ENCODE data around the gene ZCCHC9.
"Not testable (repeated sequence)": the region's sequence is repeated elsewhere in the genome, so short reads cannot be mapped to it uniquely, and the experiment has no call there.

ZCCHC9 gene

DNA sequence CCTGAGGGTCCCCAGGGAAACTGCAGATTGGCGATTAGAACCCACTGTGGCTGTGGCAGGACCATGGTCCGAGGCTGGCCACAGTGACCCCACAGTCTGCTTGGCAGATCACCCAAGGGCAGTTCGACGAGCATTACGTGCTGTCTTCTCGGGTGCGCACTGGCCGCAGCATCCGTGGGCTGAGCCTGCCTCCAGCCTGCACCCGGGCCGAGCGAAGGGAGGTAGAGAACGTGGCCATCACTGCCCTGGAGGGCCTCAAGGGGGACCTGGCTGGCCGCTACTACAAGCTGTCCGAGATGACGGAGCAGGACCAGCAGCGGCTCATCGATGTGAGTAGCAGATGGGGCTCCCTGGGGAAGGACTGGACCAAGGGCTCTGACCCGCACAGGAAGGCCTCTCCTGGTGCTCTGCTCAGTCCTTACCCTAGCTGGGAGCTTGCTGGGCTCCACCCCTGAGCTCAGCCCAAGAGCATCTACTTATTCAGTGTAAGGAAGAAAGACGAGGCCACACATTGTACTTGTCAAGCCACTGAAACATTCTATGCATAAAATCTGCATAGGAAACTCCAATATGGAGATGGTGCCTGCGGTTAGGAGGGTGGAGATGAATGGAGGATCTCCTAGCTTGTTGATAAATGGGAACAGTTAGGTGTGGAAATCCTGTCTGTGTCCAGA, 46.4 kb upstream of the ZCCHC9 start:
- Histone ChIP-seq H2BK5ac (ENCODE audit: low read depth, low read length, poor library complexity) (no peak overlapping the region), H3K79me1 (ENCODE audit: low read length) (no peaks in the 10 kb centered on the region), H3K4ac (ENCODE audit: low read depth, low read length) (no peak overlapping the region), H3K23ac (ENCODE audit: low read length) (no peak overlapping the region), H3K79me2 (ENCODE audit: control insufficient read depth, insufficient read depth, low read length, poor library complexity) (no peaks in the 10 kb centered on the region), H4K8ac (ENCODE audit: low read depth, low read length) (no peak overlapping the region), H4K12ac (ENCODE audit: low read depth, low read length) (peak overlapping the region; percentile 15), H3K27ac (ENCODE audit: low read depth, low read length) (no peak overlapping the region), H2AK5ac (ENCODE audit: low read length) (no peak overlapping the region), H3K9me3 (ENCODE audit: insufficient read depth, low read depth, low read length) (peaks cover 2% of the 10 kb centered on the region), H3K4me3 (ENCODE audit: low read depth, low read length) (no peak overlapping the region), H3K4me1 (ENCODE audit: control insufficient read depth in 1 of 2, insufficient read depth in 2 of 2, low read length in 2 of 2) (no peaks in the 10 kb centered on the region), H2BK120ac (ENCODE audit: insufficient read depth, low read length, poor library complexity) (no peak overlapping the region), H3K9ac (ENCODE audit: low read length) (no peak overlapping the region), H4K91ac (ENCODE audit: low read depth, low read length) (no peak overlapping the region), H2BK12ac (ENCODE audit: low read length) (no peak overlapping the region), H3K4me2 (ENCODE audit: low read length) (no peak overlapping the region), H3K14ac (ENCODE audit: low read length) (no peak overlapping the region), H2AFZ (ENCODE audit: insufficient read depth, low read length, poor library complexity) (no peak overlapping the region), H3K18ac (ENCODE audit: low read length) (peak overlapping the region; percentile 29), H3K36me3 (ENCODE audit: control insufficient read depth in 1 of 2, insufficient read depth in 2 of 2, low read length in 2 of 2) (peaks cover 13 to 18% of the 10 kb centered on the region in 2 experiments), H3K27me3 (ENCODE audit: insufficient read depth, low read length) (no peaks in the 10 kb centered on the region)
- WGBS (ENCODE audit: extremely low coverage, insufficient coverage, insufficient read length), result no CpG with 5 or more reads among the region's 21 CpGs
- DNase-seq, result no peak

DNA sequence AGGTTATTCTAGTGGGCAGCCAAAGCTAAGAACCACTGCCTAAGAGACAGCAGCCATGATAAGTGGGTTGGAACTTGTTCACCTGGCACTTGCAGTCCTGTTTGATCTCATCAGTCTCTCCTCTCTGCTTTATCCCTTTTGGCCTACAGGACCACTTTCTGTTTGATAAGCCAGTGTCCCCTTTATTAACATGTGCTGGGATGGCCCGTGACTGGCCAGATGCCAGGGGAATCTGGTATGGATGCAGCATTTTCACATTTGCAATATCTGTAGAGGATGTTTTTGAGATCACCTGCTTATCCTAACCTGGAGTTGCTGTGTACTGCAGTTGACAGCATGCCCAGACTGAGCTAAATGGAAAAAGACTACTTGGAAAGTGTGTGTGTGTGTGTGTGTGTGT, 44.6 kb upstream of the ZCCHC9 start:
- WGBS (ENCODE audit: extremely low coverage, insufficient coverage, insufficient read length), result no CpG with 5 or more reads among the region's 1 CpG
- H3K9ac ChIP-seq (ENCODE audit: low read length), result no peak overlapping the region
- no peak overlapping the region for H3K4me2 ChIP-seq (ENCODE audit: low read length)
- no peak overlapping the region for H2BK120ac ChIP-seq (ENCODE audit: insufficient read depth, low read length, poor library complexity)
- no peak overlapping the region for H2BK5ac ChIP-seq (ENCODE audit: low read depth, low read length, poor library complexity)
- no peak overlapping the region for H3K4ac ChIP-seq (ENCODE audit: low read depth, low read length)
- no peaks in the 10 kb centered on the region for H3K79me1 ChIP-seq (ENCODE audit: low read length)
- no peak overlapping the region for H4K8ac ChIP-seq (ENCODE audit: low read depth, low read length)
- H2AK5ac ChIP-seq (ENCODE audit: low read length), result no peak overlapping the region
- H3K79me2 ChIP-seq (ENCODE audit: control insufficient read depth, insufficient read depth, low read length, poor library complexity), result no peaks in the 10 kb centered on the region
- peaks cover 2% of the 10 kb centered on the region for H3K9me3 ChIP-seq (ENCODE audit: insufficient read depth, low read depth, low read length)
- H3K23ac ChIP-seq (ENCODE audit: low read length), result no peak overlapping the region
- no peaks in the 10 kb centered on the region for H3K27me3 ChIP-seq (ENCODE audit: insufficient read depth, low read length)
- H3K36me3 ChIP-seq (ENCODE audit: control insufficient read depth in 1 of 2, insufficient read depth in 2 of 2, low read length in 2 of 2), result peaks cover 10 to 18% of the 10 kb centered on the region in 2 experiments
- H3K18ac ChIP-seq (ENCODE audit: low read length), result no peak overlapping the region
- no peaks in the 10 kb centered on the region for H3K4me1 ChIP-seq (ENCODE audit: control insufficient read depth in 1 of 2, insufficient read depth in 2 of 2, low read length in 2 of 2)
- no peak overlapping the region for H4K12ac ChIP-seq (ENCODE audit: low read depth, low read length)
- no peak overlapping the region for H2AFZ ChIP-seq (ENCODE audit: insufficient read depth, low read length, poor library complexity)
- H2BK12ac ChIP-seq (ENCODE audit: low read length), result no peak overlapping the region
- no peak overlapping the region for H3K27ac ChIP-seq (ENCODE audit: low read depth, low read length)
- no peak overlapping the region for H3K4me3 ChIP-seq (ENCODE audit: low read depth, low read length)
- DNase-seq, result no peak
- H4K91ac ChIP-seq (ENCODE audit: low read depth, low read length), result no peak overlapping the region
- no peak overlapping the region for H3K14ac ChIP-seq (ENCODE audit: low read length)

DNA sequence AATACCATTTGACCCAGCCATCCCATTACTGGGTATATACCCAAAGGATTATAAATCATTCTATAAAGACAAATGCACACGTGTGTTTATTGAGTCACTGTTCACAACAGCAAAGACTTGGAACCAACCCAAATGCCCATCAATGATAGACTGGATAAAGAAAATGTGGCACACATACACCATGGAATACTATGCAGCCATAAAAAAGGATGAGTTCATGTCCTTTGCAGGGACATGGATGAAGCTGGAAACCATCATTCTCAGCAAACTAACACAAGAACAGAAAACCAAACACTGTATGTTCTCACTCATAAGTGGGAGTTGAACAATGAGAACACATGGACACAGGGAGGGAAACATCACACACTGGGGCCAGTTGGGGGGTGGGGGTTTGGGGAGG, 38.6 kb upstream of the ZCCHC9 start:
- H3K18ac ChIP-seq (ENCODE audit: low read length); DNase-seq; H3K4me3 ChIP-seq (ENCODE audit: low read depth, low read length); H2BK5ac ChIP-seq (ENCODE audit: low read depth, low read length, poor library complexity); H4K12ac ChIP-seq (ENCODE audit: low read depth, low read length); H3K79me2 ChIP-seq (ENCODE audit: control insufficient read depth, insufficient read depth, low read length, poor library complexity); H3K4me1 ChIP-seq (ENCODE audit: control insufficient read depth in 1 of 2, insufficient read depth in 2 of 2, low read length in 2 of 2); H3K36me3 ChIP-seq (ENCODE audit: control insufficient read depth in 1 of 2, insufficient read depth in 2 of 2, low read length in 2 of 2); H3K4me2 ChIP-seq (ENCODE audit: low read length); H3K4ac ChIP-seq (ENCODE audit: low read depth, low read length); H3K79me1 ChIP-seq (ENCODE audit: low read length); H4K91ac ChIP-seq (ENCODE audit: low read depth, low read length); H3K9me3 ChIP-seq (ENCODE audit: insufficient read depth, low read depth, low read length); H3K27ac ChIP-seq (ENCODE audit: low read depth, low read length); H2BK120ac ChIP-seq (ENCODE audit: insufficient read depth, low read length, poor library complexity); H3K23ac ChIP-seq (ENCODE audit: low read length); H2AK5ac ChIP-seq (ENCODE audit: low read length); H2BK12ac ChIP-seq (ENCODE audit: low read length); H2AFZ ChIP-seq (ENCODE audit: insufficient read depth, low read length, poor library complexity); H4K8ac ChIP-seq (ENCODE audit: low read depth, low read length); H3K27me3 ChIP-seq (ENCODE audit: insufficient read depth, low read length); H3K9ac ChIP-seq (ENCODE audit: low read length); H3K14ac ChIP-seq (ENCODE audit: low read length): not testable (repeated sequence)
- no CpG with 5 or more reads among the region's 1 CpG for WGBS (ENCODE audit: extremely low coverage, insufficient coverage, insufficient read length)

DNA sequence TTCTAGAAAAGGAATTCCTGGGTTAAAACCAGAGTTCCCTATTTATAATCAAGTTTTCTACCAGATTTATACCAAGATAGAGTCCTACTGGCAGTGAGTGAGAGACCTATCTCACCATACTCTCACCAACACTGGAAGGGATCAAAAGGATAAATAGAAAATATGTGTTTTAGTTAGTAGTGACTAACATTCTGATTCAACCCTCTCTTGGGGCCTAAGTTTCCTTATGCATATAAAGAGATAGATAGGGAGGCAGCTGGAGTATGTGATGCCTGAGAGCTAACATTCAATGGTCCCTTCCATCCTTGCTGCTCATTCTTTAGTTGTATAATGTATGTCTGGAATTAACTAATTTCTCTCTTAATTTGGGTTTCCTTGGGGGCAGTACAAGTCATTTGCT, 36.3 kb upstream of the ZCCHC9 start:
- H3K79me1 ChIP-seq (ENCODE audit: low read length), result peaks cover 3% of the 10 kb centered on the region
- H4K12ac ChIP-seq (ENCODE audit: low read depth, low read length), result no peak overlapping the region
- H3K14ac ChIP-seq (ENCODE audit: low read length), result no peak overlapping the region
- no peak overlapping the region for H2BK12ac ChIP-seq (ENCODE audit: low read length)
- H2BK120ac ChIP-seq (ENCODE audit: insufficient read depth, low read length, poor library complexity), result no peak overlapping the region
- H4K91ac ChIP-seq (ENCODE audit: low read depth, low read length), result no peak overlapping the region
- H4K8ac ChIP-seq (ENCODE audit: low read depth, low read length), result no peak overlapping the region
- H3K4me3 ChIP-seq (ENCODE audit: low read depth, low read length), result no peak overlapping the region
- no peak overlapping the region for H3K18ac ChIP-seq (ENCODE audit: low read length)
- H3K27ac ChIP-seq (ENCODE audit: low read depth, low read length), result no peak overlapping the region
- H3K79me2 ChIP-seq (ENCODE audit: control insufficient read depth, insufficient read depth, low read length, poor library complexity), result peaks cover 2% of the 10 kb centered on the region
- no peak overlapping the region for H2AFZ ChIP-seq (ENCODE audit: insufficient read depth, low read length, poor library complexity)
- peaks cover 0 to 1% of the 10 kb centered on the region in 2 experiments for H3K36me3 ChIP-seq (ENCODE audit: control insufficient read depth in 1 of 2, insufficient read depth in 2 of 2, low read length in 2 of 2)
- H3K9ac ChIP-seq (ENCODE audit: low read length), result no peak overlapping the region
- no peak overlapping the region for H2BK5ac ChIP-seq (ENCODE audit: low read depth, low read length, poor library complexity)
- H3K4ac ChIP-seq (ENCODE audit: low read depth, low read length), result no peak overlapping the region
- H3K27me3 ChIP-seq (ENCODE audit: insufficient read depth, low read length), result no peaks in the 10 kb centered on the region
- no peak overlapping the region for H2AK5ac ChIP-seq (ENCODE audit: low read length)
- H3K9me3 ChIP-seq (ENCODE audit: insufficient read depth, low read depth, low read length), result peaks cover 1% of the 10 kb centered on the region
- DNase-seq, result no peak
- no peak overlapping the region for H3K23ac ChIP-seq (ENCODE audit: low read length)
- no peak overlapping the region for H3K4me2 ChIP-seq (ENCODE audit: low read length)
- peaks cover 8 to 11% of the 10 kb centered on the region in 2 experiments for H3K4me1 ChIP-seq (ENCODE audit: control insufficient read depth in 1 of 2, insufficient read depth in 2 of 2, low read length in 2 of 2)

All from trophoblast cell (in vitro differentiated cells and primary cell).